Measurements from ENCODE around the gene GRPEL2. TPM values are rescaled to one million over a fixed set of nuclear protein-coding genes. Genes with fewer than 3 reads are reported as not detected.
A peak's percentile ranks its signal among the peaks of the same experiment; 100 is the strongest.

Gene GRPEL2
- total RNA-seq, 1 experiment from 2014 or later: 36.8 TPM

- POLR2A ChIA-PET: interaction anchor here (0.6 kb wide), 1 partner anchor 19 kb away, joined by 3 read pairs; no protein-coding TSS in a partner anchor
- Mint-ChIP-seq H3K9me3 (ENCODE audit: unreplicated experiment) (no peaks in the 10 kb centered on the region), H3K36me3 (ENCODE audit: insufficient read depth, unreplicated experiment) (no peaks in the 10 kb centered on the region), H3K4me3 (ENCODE audit: unreplicated experiment) (no peak overlapping the region), H3K27ac (ENCODE audit: unreplicated experiment) (no peak overlapping the region), H3K27me3 (ENCODE audit: insufficient read depth, unreplicated experiment) (no peaks in the 10 kb centered on the region), H3K4me1 (ENCODE audit: low read depth, unreplicated experiment) (no peaks in the 10 kb centered on the region)
- H3K36me3 ChIP-seq (ENCODE audit: control insufficient read depth, insufficient read depth, low read length): no peaks in the 10 kb centered on the region
- CTCF ChIA-PET: interaction anchor here (0.6 to 2.9 kb wide), 12 partner anchors 10 to 63 kb away, joined by 3 to 13 read pairs (median 5); partner anchors contain the start of gene PCYOX1L
- BruUV-seq (replicated peaks): no TSS peak
- peak; percentile 77 to 79 for DNase-seq
- no peak overlapping the region for H3K4me3 ChIP-seq (ENCODE audit: low read depth, low read length)
- H3K4me1 ChIP-seq: peaks cover 4% of the 10 kb centered on the region; the same call in 1 of the 2 replicates
- TF ChIP-seq CTCF (IDR thresholded peaks at IDR 0.05; ENCODE audit: insufficient read depth in 1 of 2, low read depth in 1 of 2, low read length in 1 of 2, severe bottlenecking in 1 of 2, unreplicated experiment in 1 of 2): peak; percentile 85 to 90
- H3K27me3 ChIP-seq (replicated peaks; ENCODE audit: control insufficient read depth, insufficient read depth, low read length): no peaks in the 10 kb centered on the region
- no peaks in the 10 kb centered on the region for H3K9me3 ChIP-seq
- intact Hi-C loops (cut with micrococcal nuclease; ENCODE audit: unreplicated experiment): loop anchor here (1.0 kb wide), 1 partner anchor 54 kb away; no protein-coding TSS in a partner anchor
These were observed 26.1 kb downstream of the GRPEL2 start for GRCh38 chr5:149371296-149371962.

DNA sequence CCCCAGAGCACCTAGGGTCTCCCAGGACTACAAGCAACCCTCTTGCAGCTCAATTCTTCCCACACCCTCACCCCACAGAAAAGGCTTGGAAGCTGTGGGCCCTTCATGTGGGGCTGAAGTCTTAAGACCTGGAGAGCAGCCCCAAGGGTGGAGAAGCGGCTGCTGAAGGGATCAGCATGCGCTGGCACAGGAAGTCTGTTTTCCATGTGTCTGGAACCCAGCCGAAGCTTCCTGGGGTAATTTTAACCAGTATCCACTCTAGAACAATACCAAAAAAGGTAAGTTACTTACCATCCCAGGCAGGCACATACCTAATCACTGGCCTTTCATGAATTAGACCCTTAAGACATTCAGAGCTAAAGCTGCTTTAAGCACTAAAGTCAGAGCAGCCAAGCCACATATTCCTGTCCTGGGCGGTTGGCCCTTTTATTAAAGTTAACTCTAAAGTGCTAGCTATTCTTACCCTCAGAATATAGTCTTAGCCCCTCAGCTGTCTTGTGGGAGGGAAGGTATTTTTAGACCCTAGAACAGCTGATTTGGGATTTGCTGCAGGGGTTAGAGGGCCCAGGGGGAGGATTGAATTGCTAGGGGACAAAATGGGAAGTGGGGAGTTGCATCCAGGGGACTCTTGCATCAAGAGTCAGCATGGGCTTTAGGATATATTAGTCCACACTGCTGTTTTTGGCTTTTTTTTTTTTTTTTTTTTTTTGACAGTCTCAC is 26.9 kb downstream of the GRPEL2 start:
- no peak overlapping the region for H3K4me3 Mint-ChIP-seq (ENCODE audit: unreplicated experiment)
- CTCF ChIA-PET: interaction anchor here (0.6 to 2.9 kb wide), 12 partner anchors 10 to 62 kb away, joined by 3 to 13 read pairs (median 5); partner anchors contain the start of gene PCYOX1L
- H3K36me3 ChIP-seq (ENCODE audit: control insufficient read depth, insufficient read depth, low read length): no peaks in the 10 kb centered on the region
- DNase-seq: no peak
- no peaks in the 10 kb centered on the region for H3K36me3 Mint-ChIP-seq (ENCODE audit: insufficient read depth, unreplicated experiment)
- H3K9me3 Mint-ChIP-seq (ENCODE audit: unreplicated experiment): no peaks in the 10 kb centered on the region
- intact Hi-C loops (cut with micrococcal nuclease; ENCODE audit: unreplicated experiment): no loop called here
- H3K4me1 Mint-ChIP-seq (ENCODE audit: low read depth, unreplicated experiment): no peaks in the 10 kb centered on the region
- no peaks in the 10 kb centered on the region for H3K9me3 ChIP-seq
- no peak overlapping the region for H3K4me3 ChIP-seq (ENCODE audit: low read depth, low read length)
- no peaks in the 10 kb centered on the region for H3K27me3 Mint-ChIP-seq (ENCODE audit: insufficient read depth, unreplicated experiment)
- H3K27me3 ChIP-seq (replicated peaks; ENCODE audit: control insufficient read depth, insufficient read depth, low read length): no peaks in the 10 kb centered on the region
- H3K4me1 ChIP-seq: peaks cover 2% of the 10 kb centered on the region; the same call in 1 of the 2 replicates
- no peak overlapping the region for H3K27ac Mint-ChIP-seq (ENCODE audit: unreplicated experiment)
- TF ChIP-seq CTCF (IDR thresholded peaks at IDR 0.05; ENCODE audit: insufficient read depth in 1 of 2, low read depth in 1 of 2, low read length in 1 of 2, severe bottlenecking in 1 of 2, unreplicated experiment in 1 of 2): no peak
- BruUV-seq (replicated peaks): no TSS peak
- POLR2A ChIA-PET: interaction anchor here (0.6 kb wide), 1 partner anchor 18 kb away, joined by 3 read pairs; no protein-coding TSS in a partner anchor

- Mint-ChIP-seq H3K9me3 (ENCODE audit: unreplicated experiment) (no peaks in the 10 kb centered on the region), H3K36me3 (ENCODE audit: insufficient read depth, unreplicated experiment) (no peaks in the 10 kb centered on the region), H3K4me1 (ENCODE audit: low read depth, unreplicated experiment) (no peaks in the 10 kb centered on the region), H3K4me3 (ENCODE audit: unreplicated experiment) (no peak overlapping the region), H3K27ac (ENCODE audit: unreplicated experiment) (no peak overlapping the region), H3K27me3 (ENCODE audit: insufficient read depth, unreplicated experiment) (no peaks in the 10 kb centered on the region)
- H3K4me1 ChIP-seq: no peaks in the 10 kb centered on the region
- ChIA-PET CTCF (interaction anchor here (2.0 to 2.9 kb wide), 3 partner anchors 9 to 56 kb away, joined by 5 to 13 read pairs (median 9); no protein-coding TSS in a partner anchor), POLR2A (no interaction called here)
- DNase-seq: no peak
- no TSS peak for BruUV-seq (replicated peaks)
- no peak overlapping the region for H3K4me3 ChIP-seq (ENCODE audit: low read depth, low read length)
- H3K9me3 ChIP-seq: no peaks in the 10 kb centered on the region
- no peak for TF ChIP-seq CTCF (IDR thresholded peaks at IDR 0.05; ENCODE audit: insufficient read depth in 1 of 2, low read depth in 1 of 2, low read length in 1 of 2, severe bottlenecking in 1 of 2, unreplicated experiment in 1 of 2)
- no peaks in the 10 kb centered on the region for H3K36me3 ChIP-seq (ENCODE audit: control insufficient read depth, insufficient read depth, low read length)
- no peaks in the 10 kb centered on the region for H3K27me3 ChIP-seq (replicated peaks; ENCODE audit: control insufficient read depth, insufficient read depth, low read length)
- intact Hi-C loops (cut with micrococcal nuclease; ENCODE audit: unreplicated experiment): no loop called here
These were observed 27.6 kb downstream of the GRPEL2 start for GRCh38 chr5:149372932-149373331.

Measured in Caco-2 (cell line).